Neural progenitor cell (in vitro differentiated cells): ENCODE data around the gene LRWD1.

ENCODE experiments used
- EZH2phosphoT487 ChIP-seq: fragments of 200-600 bp; sonication (generic); IDR thresholded peaks from 2 replicates; pipeline ENCODE4 v1.6.1; 2017; ENCODE audit warnings: antibody characterized with exemption
- TF ChIP-seq, protein P1 (sequence below): fragments of 200-600 bp; sonication (generic); IDR thresholded peaks from 2 replicates; pipeline ENCODE4 v1.5.1; 2017; ENCODE audit warnings: antibody characterized with exemption, mild to moderate bottlenecking

DNA sequence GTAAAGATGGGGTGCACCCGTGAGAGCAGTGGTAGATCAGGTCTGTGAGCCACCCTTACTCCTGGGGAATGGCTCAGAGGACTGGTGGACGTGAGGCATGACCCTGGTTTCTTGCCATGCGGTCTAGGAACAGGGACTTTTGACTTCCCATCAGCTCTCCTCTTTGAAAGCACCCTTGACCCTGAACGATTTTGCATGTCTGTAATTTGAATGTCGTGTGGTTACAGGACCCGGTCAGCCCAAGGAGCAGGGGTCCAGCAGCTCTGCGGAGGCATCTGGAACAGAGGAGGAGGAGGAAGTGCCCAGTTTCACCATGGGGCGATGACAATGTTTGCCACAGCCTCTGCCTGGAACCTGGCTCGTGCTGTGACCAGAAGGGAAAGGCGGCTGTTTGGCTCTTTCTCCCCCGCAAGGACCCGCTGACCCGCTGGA, 40.0 kb upstream of the LRWD1 start:
- TF ChIP-seq, protein P1, sequence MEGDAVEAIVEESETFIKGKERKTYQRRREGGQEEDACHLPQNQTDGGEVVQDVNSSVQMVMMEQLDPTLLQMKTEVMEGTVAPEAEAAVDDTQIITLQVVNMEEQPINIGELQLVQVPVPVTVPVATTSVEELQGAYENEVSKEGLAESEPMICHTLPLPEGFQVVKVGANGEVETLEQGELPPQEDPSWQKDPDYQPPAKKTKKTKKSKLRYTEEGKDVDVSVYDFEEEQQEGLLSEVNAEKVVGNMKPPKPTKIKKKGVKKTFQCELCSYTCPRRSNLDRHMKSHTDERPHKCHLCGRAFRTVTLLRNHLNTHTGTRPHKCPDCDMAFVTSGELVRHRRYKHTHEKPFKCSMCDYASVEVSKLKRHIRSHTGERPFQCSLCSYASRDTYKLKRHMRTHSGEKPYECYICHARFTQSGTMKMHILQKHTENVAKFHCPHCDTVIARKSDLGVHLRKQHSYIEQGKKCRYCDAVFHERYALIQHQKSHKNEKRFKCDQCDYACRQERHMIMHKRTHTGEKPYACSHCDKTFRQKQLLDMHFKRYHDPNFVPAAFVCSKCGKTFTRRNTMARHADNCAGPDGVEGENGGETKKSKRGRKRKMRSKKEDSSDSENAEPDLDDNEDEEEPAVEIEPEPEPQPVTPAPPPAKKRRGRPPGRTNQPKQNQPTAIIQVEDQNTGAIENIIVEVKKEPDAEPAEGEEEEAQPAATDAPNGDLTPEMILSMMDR = no peak
- no peak for TF ChIP-seq EZH2phosphoT487
